Progenitor cell of endocrine pancreas (in vitro differentiated cells): ENCODE measurements around the gene GULP1. TPM values are rescaled to one million over a fixed set of nuclear protein-coding genes. Genes with fewer than 3 reads are reported as not detected.

ENCODE experiments used
- DNase-seq: peaks from one replicate; pipeline ENCODE4 v3.0.0; 2021; ENCODE audit warnings: low spot score; ENCODE audit not compliant: unreplicated experiment
- H3K27ac Mint-ChIP-seq: 2 replicates; pipeline ENCODE4 v1.8.0; 2021; ENCODE audit warnings: mild to moderate bottlenecking, moderate library complexity, mixed read lengths
- H3K27me3 Mint-ChIP-seq: 2 replicates; pipeline ENCODE4 v1.8.0; 2021; ENCODE audit warnings: mixed read lengths
- H3K36me3 Mint-ChIP-seq: 2 replicates; pipeline ENCODE4 v1.8.0; 2022; ENCODE audit warnings: mixed read lengths; ENCODE audit not compliant: insufficient read depth
- H3K4me1 Mint-ChIP-seq: 2 replicates; pipeline ENCODE4 v1.8.0; 2021; ENCODE audit warnings: low read depth, mixed read lengths
- H3K4me3 Mint-ChIP-seq: 2 replicates; pipeline ENCODE4 v1.8.0; 2021; ENCODE audit warnings: low read depth, mild to moderate bottlenecking, moderate library complexity, mixed read lengths
- H3K9me3 Mint-ChIP-seq: 2 replicates; pipeline ENCODE4 v1.8.0; 2021; ENCODE audit warnings: low read depth, mixed read lengths
- total RNA-seq: library from RNA; stranded (reverse); gene quantifications from 2 replicates; pipeline ENCODE4 v1.2.1, GENCODE V29; 2021
- TF ChIP-seq, protein P1 (sequence below): fragments of 200-600 bp; sonication (generic); IDR thresholded peaks from one replicate; pipeline ENCODE4 v1.5.0; 2021; ENCODE audit warnings: antibody characterized with exemption, mild to moderate bottlenecking; ENCODE audit not compliant: unreplicated experiment

The GULP1 gene
- total RNA-seq, 1 donor from 2014 or later = 39.4 TPM

DNA sequence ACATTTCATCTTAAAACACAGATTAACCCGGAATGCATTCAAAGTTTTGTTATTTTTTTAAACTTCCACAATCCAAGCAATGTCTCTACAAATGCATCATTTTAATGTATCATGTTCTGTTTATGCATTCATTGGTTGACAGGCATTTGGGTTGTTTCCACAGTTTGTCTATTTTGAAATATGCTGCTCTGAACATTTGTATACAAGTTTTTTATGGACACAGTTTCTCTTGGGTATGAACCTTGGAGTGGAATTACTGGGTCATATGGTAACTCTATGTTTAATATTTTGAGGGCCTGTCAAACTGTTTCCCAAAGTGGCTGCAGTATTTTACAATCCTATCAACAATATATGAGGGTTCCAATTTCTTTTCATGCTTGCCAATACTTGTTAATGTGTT, 57.3 kb downstream of the GULP1 start:
- TF ChIP-seq, protein P1, sequence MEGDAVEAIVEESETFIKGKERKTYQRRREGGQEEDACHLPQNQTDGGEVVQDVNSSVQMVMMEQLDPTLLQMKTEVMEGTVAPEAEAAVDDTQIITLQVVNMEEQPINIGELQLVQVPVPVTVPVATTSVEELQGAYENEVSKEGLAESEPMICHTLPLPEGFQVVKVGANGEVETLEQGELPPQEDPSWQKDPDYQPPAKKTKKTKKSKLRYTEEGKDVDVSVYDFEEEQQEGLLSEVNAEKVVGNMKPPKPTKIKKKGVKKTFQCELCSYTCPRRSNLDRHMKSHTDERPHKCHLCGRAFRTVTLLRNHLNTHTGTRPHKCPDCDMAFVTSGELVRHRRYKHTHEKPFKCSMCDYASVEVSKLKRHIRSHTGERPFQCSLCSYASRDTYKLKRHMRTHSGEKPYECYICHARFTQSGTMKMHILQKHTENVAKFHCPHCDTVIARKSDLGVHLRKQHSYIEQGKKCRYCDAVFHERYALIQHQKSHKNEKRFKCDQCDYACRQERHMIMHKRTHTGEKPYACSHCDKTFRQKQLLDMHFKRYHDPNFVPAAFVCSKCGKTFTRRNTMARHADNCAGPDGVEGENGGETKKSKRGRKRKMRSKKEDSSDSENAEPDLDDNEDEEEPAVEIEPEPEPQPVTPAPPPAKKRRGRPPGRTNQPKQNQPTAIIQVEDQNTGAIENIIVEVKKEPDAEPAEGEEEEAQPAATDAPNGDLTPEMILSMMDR = no peak
- no peaks in the 10 kb centered on the region for H3K36me3 Mint-ChIP-seq
- no peak for DNase-seq
- H3K27ac Mint-ChIP-seq = no peak overlapping the region
- no peak overlapping the region for H3K4me3 Mint-ChIP-seq
- no peaks in the 10 kb centered on the region for H3K27me3 Mint-ChIP-seq
- H3K9me3 Mint-ChIP-seq = no peaks in the 10 kb centered on the region
- no peaks in the 10 kb centered on the region for H3K4me1 Mint-ChIP-seq

GRCh38 chr2:188353282-188353681, 61.6 kb downstream of the GULP1 start:
- no peak for DNase-seq
- no peak overlapping the region for H3K4me3 Mint-ChIP-seq
- no peak overlapping the region for H3K27ac Mint-ChIP-seq
- no peaks in the 10 kb centered on the region for H3K27me3 Mint-ChIP-seq
- H3K9me3 Mint-ChIP-seq = peaks cover 16% of the 10 kb centered on the region
- peaks cover 10% of the 10 kb centered on the region for H3K36me3 Mint-ChIP-seq
- no peaks in the 10 kb centered on the region for H3K4me1 Mint-ChIP-seq
- TF ChIP-seq, protein P1 = no peak

- peaks cover 5% of the 10 kb centered on the region for H3K9me3 Mint-ChIP-seq
- H3K4me3 Mint-ChIP-seq = no peak overlapping the region
- no peak overlapping the region for H3K27ac Mint-ChIP-seq
- H3K36me3 Mint-ChIP-seq = no peaks in the 10 kb centered on the region
- TF ChIP-seq, protein P1 = no peak
- H3K4me1 Mint-ChIP-seq = peaks cover 19% of the 10 kb centered on the region
- no peak for DNase-seq
- H3K27me3 Mint-ChIP-seq = no peaks in the 10 kb centered on the region
Observed at GRCh38 chr2:188360485-188361263, 69.0 kb downstream of the GULP1 start.

- Mint-ChIP-seq H3K36me3 (no peaks in the 10 kb centered on the region), H3K4me1 (peaks cover 21% of the 10 kb centered on the region), H3K27me3 (no peaks in the 10 kb centered on the region), H3K4me3 (no peak overlapping the region), H3K9me3 (no peaks in the 10 kb centered on the region), H3K27ac (no peak overlapping the region)
- TF ChIP-seq, protein P1 = no peak
- DNase-seq = no peak
Observed at GRCh38 chr2:188364033-188364630, 72.5 kb downstream of the GULP1 start.

GRCh38 chr2:188365058-188365641, 73.5 kb downstream of the GULP1 start:
- H3K9me3 Mint-ChIP-seq = no peaks in the 10 kb centered on the region
- no peak overlapping the region for H3K4me3 Mint-ChIP-seq
- no peak for DNase-seq
- no peaks in the 10 kb centered on the region for H3K36me3 Mint-ChIP-seq
- peaks cover 15% of the 10 kb centered on the region for H3K4me1 Mint-ChIP-seq
- no peak overlapping the region for H3K27ac Mint-ChIP-seq
- H3K27me3 Mint-ChIP-seq = no peaks in the 10 kb centered on the region
- TF ChIP-seq, protein P1 = no peak
